Panc1 (cell line): ENCODE measurements around the gene ZCCHC24.

Experiments used
- POLR2AphosphoS5 ChIP-seq: IDR thresholded peaks from 2 replicates; pipeline ENCODE4 v1.6.1; 2012; ENCODE audit warnings: mild to moderate bottlenecking, low read depth, low read length, moderate library complexity
- TCF7L2 ChIP-seq: IDR thresholded peaks from 2 replicates; pipeline ENCODE4 v1.6.1; 2011; ENCODE audit warnings: mild to moderate bottlenecking, low read depth, low read length, inconsistent platforms
- TF ChIP-seq, protein P1 (sequence below): fragments of 450-650 bp; IDR thresholded peaks from 2 replicates; pipeline ENCODE4 v1.5.1; 2017; ENCODE audit warnings: mild to moderate bottlenecking
- TF ChIP-seq, protein P2 (sequence below), 2 experiments: IDR thresholded peaks; 2 replicates each; pipeline ENCODE4 v1.6.1; 2011 to 2012; ENCODE audit warnings: low read depth in 2 of 2, control low read depth in 1 of 2, low read length in 1 of 2, mild to moderate bottlenecking in 1 of 2, moderate library complexity in 1 of 2; ENCODE audit not compliant: insufficient read depth in 1 of 2

DNA sequence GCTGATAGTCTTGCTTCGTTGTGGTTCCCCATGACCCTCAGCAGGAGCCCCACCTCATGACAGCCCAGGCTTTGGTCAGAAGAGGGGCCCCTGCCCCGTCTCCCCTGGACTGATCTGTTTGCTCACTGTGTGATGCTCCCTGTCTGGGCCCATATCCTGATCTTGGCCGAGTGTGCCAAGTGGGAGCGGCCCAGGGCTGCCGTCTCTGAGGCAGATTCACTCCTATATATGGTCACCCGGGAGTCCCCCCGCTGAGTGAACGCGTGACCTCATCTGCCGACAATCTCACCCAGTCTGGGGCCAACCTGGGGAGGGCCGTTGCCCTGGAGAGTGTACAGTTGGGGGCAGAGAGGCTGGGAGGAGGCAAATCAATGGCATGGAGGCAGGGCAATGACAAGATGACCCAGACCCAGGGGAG is 63.6 kb downstream of the ZCCHC24 start:
- TF ChIP-seq POLR2AphosphoS5 (no peak), TCF7L2 (no peak)
- TF ChIP-seq, protein P1, sequence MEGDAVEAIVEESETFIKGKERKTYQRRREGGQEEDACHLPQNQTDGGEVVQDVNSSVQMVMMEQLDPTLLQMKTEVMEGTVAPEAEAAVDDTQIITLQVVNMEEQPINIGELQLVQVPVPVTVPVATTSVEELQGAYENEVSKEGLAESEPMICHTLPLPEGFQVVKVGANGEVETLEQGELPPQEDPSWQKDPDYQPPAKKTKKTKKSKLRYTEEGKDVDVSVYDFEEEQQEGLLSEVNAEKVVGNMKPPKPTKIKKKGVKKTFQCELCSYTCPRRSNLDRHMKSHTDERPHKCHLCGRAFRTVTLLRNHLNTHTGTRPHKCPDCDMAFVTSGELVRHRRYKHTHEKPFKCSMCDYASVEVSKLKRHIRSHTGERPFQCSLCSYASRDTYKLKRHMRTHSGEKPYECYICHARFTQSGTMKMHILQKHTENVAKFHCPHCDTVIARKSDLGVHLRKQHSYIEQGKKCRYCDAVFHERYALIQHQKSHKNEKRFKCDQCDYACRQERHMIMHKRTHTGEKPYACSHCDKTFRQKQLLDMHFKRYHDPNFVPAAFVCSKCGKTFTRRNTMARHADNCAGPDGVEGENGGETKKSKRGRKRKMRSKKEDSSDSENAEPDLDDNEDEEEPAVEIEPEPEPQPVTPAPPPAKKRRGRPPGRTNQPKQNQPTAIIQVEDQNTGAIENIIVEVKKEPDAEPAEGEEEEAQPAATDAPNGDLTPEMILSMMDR, result no peak
- TF ChIP-seq, protein P2, sequence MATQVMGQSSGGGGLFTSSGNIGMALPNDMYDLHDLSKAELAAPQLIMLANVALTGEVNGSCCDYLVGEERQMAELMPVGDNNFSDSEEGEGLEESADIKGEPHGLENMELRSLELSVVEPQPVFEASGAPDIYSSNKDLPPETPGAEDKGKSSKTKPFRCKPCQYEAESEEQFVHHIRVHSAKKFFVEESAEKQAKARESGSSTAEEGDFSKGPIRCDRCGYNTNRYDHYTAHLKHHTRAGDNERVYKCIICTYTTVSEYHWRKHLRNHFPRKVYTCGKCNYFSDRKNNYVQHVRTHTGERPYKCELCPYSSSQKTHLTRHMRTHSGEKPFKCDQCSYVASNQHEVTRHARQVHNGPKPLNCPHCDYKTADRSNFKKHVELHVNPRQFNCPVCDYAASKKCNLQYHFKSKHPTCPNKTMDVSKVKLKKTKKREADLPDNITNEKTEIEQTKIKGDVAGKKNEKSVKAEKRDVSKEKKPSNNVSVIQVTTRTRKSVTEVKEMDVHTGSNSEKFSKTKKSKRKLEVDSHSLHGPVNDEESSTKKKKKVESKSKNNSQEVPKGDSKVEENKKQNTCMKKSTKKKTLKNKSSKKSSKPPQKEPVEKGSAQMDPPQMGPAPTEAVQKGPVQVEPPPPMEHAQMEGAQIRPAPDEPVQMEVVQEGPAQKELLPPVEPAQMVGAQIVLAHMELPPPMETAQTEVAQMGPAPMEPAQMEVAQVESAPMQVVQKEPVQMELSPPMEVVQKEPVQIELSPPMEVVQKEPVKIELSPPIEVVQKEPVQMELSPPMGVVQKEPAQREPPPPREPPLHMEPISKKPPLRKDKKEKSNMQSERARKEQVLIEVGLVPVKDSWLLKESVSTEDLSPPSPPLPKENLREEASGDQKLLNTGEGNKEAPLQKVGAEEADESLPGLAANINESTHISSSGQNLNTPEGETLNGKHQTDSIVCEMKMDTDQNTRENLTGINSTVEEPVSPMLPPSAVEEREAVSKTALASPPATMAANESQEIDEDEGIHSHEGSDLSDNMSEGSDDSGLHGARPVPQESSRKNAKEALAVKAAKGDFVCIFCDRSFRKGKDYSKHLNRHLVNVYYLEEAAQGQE (IDR thresholded peaks at IDR 0.05; ENCODE audit: insufficient read depth in 1 of 2, low read depth in 2 of 2, low read length in 1 of 2), result no peak
